GM19351 (cell line): ENCODE measurements around the gene MIP.
"Not testable (repeated sequence)": the region's sequence is repeated elsewhere in the genome, so short reads cannot be mapped to it uniquely, and the experiment has no call there.

ENCODE experiments used
- ATAC-seq: cut with Tn5 transposase; IDR thresholded peaks from one replicate; pipeline ENCODE4 v1.9.1; 2021; ENCODE audit warnings: mild to moderate bottlenecking, moderate library complexity; ENCODE audit not compliant: unreplicated experiment

The MIP gene

DNA sequence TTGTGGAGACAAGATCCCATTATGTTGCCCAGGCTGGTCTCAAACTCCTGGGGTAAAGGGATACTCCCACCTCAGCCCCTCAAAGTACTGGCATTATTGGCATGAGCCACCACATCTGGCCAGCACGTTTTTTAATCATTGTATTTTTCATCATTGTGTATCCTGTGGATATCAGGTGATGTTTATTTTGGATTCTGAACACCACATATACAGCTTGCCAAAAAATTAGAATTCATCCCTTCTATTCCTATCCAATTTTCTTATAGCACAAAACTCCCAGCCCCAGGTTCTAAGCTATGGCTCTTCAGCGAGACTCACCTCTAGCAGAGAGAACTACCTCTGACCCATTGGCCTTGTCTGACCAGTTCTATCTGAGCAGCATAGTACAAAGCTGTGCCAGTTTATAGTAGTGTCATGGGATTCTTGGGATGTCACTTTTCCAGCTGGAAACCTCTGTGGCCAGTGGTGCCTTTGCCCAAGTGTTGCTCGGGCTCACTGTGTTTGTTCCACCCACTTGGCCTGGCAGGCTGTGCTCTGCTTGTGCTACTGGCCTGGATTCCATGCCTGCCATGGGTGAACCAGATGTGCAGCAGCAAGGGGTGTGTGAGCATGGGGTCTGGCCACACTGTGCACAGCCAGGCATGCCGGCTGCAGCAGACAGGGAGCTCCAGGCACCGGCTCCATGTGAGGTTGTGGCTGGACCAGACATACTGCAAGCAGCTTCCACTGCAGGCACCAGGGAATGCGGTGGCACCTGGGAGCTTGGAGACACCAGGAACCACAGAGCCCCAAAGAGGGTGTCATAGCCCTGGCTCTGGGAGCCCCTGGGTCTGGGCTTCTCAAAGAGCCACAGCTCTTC is 42.4 kb downstream of the MIP start:
- no peak for ATAC-seq

DNA sequence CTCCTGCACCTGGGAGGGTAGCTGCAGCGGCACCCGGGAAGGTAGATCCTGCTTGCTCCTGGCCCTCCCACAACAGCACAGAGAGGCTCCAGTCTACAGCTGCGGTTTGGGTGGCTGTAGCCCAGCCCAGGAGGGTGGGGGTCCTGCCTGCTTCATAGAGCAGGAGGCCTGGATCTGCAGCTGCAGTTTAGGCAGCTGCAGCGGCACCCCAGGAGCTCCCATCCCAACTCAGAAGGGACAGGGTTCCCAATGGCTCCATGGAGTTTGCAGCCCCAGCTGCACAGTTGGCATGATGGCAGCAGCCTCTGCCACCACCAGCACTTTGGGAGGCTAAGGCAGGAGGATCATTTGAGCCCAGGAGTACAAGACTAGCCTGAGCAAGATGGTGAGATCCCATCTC is 43.7 kb downstream of the MIP start:
- ATAC-seq: no peak

DNA sequence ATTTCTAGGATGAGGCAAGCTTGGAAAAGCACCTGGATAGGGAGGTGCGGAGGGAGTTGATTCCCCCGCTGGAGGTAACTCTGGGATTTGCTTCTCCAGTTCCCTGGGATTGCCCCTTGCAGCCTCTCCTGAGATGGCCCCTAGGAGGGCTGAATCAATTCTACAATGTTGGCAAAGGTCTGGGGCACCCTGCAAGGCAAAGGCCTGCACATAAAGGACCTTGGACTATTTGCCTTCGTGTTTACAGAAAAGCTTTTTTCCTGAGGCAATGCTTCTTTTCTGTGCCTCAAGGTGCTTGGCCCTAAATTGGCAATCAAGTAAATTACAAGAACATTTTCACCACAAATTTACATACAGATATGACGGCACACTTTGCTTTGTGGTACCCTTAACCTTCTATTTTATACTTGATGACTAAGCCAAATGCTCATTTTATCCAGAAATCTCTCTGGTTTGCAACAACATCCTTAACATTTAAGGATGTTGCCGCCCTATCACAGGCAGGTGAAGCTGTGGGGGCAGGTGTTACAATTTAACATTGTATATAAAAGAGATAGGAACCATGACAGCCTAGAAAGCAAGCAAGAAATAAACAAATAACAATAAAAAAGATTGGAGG is 45.5 kb downstream of the MIP start:
- ATAC-seq: no peak

DNA sequence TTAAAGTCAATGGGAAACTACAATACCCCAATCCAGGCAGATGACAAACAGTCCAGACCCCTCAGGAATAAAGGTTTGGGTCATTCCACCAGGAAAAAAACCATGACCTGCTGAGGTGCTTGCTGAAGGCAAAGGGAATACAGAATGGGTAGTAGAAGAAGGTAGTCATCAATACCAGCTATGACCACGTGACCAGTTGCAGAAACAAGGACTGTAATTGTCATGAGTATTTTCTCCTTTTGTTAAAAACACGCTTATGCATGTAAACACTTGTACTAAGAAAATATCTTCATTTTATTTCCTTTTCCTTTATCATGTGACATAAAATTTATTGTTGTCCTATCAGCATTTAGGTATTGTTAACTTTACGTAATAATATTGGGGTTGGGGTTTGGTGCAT is 50.2 kb downstream of the MIP start:
- ATAC-seq: not testable (repeated sequence)

DNA sequence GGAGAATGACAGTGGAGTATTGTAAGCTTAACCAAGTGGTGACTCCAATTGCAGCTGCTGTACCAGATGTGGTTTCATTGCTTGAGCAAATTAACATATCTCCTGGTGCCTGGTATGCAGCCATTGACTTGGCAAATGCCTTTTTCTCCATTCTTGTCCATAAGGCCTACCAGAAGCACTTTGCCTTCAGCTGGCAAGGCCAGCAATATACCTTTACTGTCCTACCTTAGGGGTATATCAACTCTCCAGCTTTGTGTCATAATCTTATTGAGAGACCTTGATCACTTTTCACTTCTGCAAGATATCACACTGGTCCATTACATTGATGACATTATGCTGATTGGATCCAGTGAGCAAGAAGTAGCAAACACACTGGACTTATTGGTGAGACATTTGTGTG is 52.8 kb downstream of the MIP start:
- not testable (repeated sequence) for ATAC-seq

DNA sequence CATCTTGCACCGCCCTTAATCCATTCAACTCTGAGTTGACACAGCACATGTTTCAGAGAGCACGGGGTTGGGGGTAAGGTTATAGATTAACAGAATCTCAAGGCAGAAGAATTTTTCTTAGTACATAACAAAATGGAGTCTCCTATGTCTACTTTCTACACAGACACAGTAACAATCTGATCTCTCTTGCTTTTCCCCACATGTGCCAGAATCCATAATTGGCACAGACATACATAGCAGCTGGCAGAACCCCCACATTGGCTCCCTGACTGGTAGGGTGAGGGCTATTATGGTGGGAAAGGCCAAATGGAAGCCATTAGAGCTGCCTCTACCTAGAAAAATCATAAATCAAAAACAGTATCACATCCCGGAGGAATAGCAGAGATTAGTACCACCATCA is 53.3 kb downstream of the MIP start:
- ATAC-seq: not testable (repeated sequence)
